Mucosa of rectum (tissue), 2 donors: Measurements from ENCODE around the gene CDC42.
"Not testable (repeated sequence)": the region's sequence is repeated elsewhere in the genome, so short reads cannot be mapped to it uniquely, and the experiment has no call there.

ENCODE experiments used
- H3K27ac ChIP-seq, 2 donors: one replicate each; pipeline ENCODE4 v1.7.0; 2013; ENCODE audit warnings: inconsistent platforms in 2 of 2, low read depth in 2 of 2, low read length in 2 of 2
- H3K27me3 ChIP-seq, 2 donors: one replicate each; pipeline ENCODE4 v1.7.0; 2013; ENCODE audit warnings: low read length in 2 of 2; ENCODE audit not compliant: control insufficient read depth in 2 of 2, insufficient read depth in 2 of 2
- H3K36me3 ChIP-seq, 2 donors: one replicate each; pipeline ENCODE4 v1.7.0; 2013; ENCODE audit warnings: low read length in 2 of 2; ENCODE audit not compliant: control insufficient read depth in 2 of 2, insufficient read depth in 2 of 2
- H3K4me1 ChIP-seq, 2 donors: one replicate each; pipeline ENCODE4 v1.7.0; 2013; ENCODE audit warnings: low read length in 2 of 2, mild to moderate bottlenecking in 1 of 2; ENCODE audit not compliant: control insufficient read depth in 2 of 2, insufficient read depth in 2 of 2
- H3K4me3 ChIP-seq, 2 donors: one replicate each; pipeline ENCODE4 v1.7.0; 2013; ENCODE audit warnings: low read length in 2 of 2
- H3K9ac ChIP-seq, 2 donors: one replicate each; pipeline ENCODE4 v1.7.0; 2013; ENCODE audit warnings: low read length in 2 of 2, low read depth in 1 of 2, mild to moderate bottlenecking in 1 of 2
- H3K9me3 ChIP-seq, 2 donors: one replicate each; pipeline ENCODE4 v1.7.0; 2013; ENCODE audit warnings: low read length in 2 of 2; ENCODE audit not compliant: control insufficient read depth in 2 of 2
- donor health status: healthy.
- donor health status: Normal muscosa, but diverticular disease.

Gene CDC42

GRCh38 chr1:22092026-22092768 lies 39.7 kb downstream of the CDC42 start:
- not testable (repeated sequence) for H3K9me3 ChIP-seq, H3K9ac ChIP-seq, H3K4me3 ChIP-seq, H3K27ac ChIP-seq, H3K4me1 ChIP-seq, H3K27me3 ChIP-seq
- peaks cover 41 to 48% of the 10 kb centered on the region in 2 donors for H3K36me3 ChIP-seq

DNA sequence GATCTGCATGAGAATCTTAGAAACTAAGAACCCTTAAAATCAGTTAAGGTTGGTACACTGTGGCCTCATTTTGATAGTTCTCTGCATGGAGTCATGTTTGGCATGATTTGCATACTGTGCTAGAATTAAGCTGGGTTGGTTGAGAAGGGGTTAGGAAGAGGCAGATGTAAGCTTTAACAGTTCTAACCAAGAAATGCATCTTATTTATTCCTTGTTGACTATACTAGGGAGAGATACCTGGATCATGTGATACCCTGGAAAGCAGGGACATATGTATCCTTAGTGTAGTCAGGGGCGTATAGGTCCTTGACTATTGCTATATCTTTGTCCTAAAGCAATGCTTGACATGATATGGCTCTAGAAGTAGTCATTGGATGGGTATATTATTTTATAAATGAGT lies 41.0 kb downstream of the CDC42 start:
- Histone ChIP-seq H3K27me3 (no peaks in the 10 kb centered on the region), H3K4me1 (peaks cover 4 to 7% of the 10 kb centered on the region in 2 donors), H3K36me3 (peaks cover 44 to 46% of the 10 kb centered on the region in 2 donors), H3K27ac (no peak overlapping the region), H3K9me3 (no peaks in the 10 kb centered on the region), H3K9ac (no peak overlapping the region), H3K4me3 (no peak overlapping the region)

GRCh38 chr1:22096036-22096435 lies 43.5 kb downstream of the CDC42 start:
- no peaks in the 10 kb centered on the region for H3K4me1 ChIP-seq
- no peak overlapping the region for H3K4me3 ChIP-seq
- no peaks in the 10 kb centered on the region for H3K27me3 ChIP-seq
- no peak overlapping the region for H3K9ac ChIP-seq
- H3K9me3 ChIP-seq = no peaks in the 10 kb centered on the region
- peaks cover 35 to 55% of the 10 kb centered on the region in 2 donors for H3K36me3 ChIP-seq
- no peak overlapping the region for H3K27ac ChIP-seq

DNA sequence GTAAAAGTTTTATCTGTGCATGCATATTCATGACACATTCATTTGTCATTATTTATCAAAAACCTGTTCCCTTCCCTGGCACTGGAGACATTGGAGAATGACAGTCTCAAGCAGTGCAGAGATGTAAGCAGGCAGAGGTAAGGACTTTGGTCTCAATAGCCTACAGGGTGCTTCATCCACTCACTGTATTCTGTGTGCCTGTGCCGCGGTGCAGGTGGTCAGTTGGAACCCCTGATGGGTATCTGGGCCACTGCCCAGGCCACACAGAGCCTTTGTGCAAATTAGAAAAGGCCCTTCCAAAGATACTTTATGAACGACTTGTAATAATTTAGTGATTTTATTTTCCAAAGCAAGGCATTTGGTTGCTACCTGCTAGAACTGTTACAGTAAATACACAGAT lies 44.0 kb downstream of the CDC42 start:
- Histone ChIP-seq H3K4me3 (no peak overlapping the region), H3K27ac (no peak overlapping the region), H3K27me3 (no peaks in the 10 kb centered on the region), H3K4me1 (no peaks in the 10 kb centered on the region), H3K9me3 (no peaks in the 10 kb centered on the region), H3K9ac (no peak overlapping the region), H3K36me3 (peaks cover 35 to 55% of the 10 kb centered on the region in 2 donors)

DNA sequence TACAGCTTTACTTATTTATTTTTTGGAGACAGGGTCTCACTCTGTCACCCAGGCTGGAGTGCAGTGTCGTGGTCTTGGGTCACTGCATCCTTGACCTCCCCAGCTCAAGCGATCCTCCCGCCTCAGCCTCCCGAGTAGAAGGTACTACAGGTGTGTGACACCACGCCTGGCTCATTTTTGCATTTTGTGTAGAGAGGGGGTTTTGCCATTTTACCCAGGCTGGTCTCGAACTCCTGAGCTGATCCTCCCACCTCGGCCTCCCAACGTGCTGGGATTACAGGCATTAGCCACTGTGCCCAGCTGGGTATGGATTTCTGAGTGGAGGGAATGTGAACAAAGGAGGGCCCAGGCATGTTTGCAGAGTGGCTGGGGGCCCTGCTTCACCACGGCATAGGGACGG lies 46.2 kb downstream of the CDC42 start:
- no peak overlapping the region for H3K9ac ChIP-seq
- H3K4me3 ChIP-seq = no peak overlapping the region
- H3K27ac ChIP-seq = no peak overlapping the region
- no peaks in the 10 kb centered on the region for H3K4me1 ChIP-seq
- no peaks in the 10 kb centered on the region for H3K9me3 ChIP-seq
- H3K36me3 ChIP-seq = peaks cover 25 to 51% of the 10 kb centered on the region in 2 donors
- H3K27me3 ChIP-seq = no peaks in the 10 kb centered on the region

DNA sequence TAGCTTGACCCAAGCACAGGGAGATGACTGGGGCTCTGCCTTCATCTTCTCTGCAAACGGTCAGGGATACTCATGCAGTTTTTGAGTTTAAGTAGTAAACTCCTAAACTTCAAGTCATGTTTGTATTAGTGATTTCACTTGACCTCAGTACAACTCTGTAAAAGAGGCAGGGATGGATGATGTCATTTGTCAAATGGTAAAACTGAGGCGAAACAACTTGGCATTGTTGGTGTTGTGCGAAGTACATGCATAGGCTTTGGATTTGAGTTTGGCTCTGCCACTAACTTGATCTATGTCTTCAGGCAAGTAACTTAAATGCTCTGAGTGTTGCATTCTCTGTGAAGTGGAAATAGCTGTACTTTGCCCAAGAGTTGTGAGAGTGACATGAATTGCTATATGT lies 47.7 kb downstream of the CDC42 start:
- no peaks in the 10 kb centered on the region for H3K27me3 ChIP-seq
- H3K27ac ChIP-seq = no peak overlapping the region
- peaks cover 17 to 48% of the 10 kb centered on the region in 2 donors for H3K36me3 ChIP-seq
- H3K4me1 ChIP-seq = peaks cover 0 to 2% of the 10 kb centered on the region in 2 donors
- H3K9me3 ChIP-seq = no peaks in the 10 kb centered on the region
- H3K9ac ChIP-seq = no peak overlapping the region
- no peak overlapping the region for H3K4me3 ChIP-seq

GRCh38 chr1:22101199-22101598 lies 48.7 kb downstream of the CDC42 start:
- Histone ChIP-seq H3K4me1 (peaks cover 0 to 5% of the 10 kb centered on the region in 2 donors), H3K27me3 (no peaks in the 10 kb centered on the region), H3K9ac (no peak overlapping the region), H3K9me3 (no peaks in the 10 kb centered on the region), H3K36me3 (peaks cover 15 to 47% of the 10 kb centered on the region in 2 donors), H3K27ac (no peak overlapping the region), H3K4me3 (no peak overlapping the region)

GRCh38 chr1:22101995-22102394 lies 49.5 kb downstream of the CDC42 start:
- Histone ChIP-seq H3K36me3 (peaks cover 11 to 43% of the 10 kb centered on the region in 2 donors), H3K9me3 (no peaks in the 10 kb centered on the region), H3K4me3 (no peak overlapping the region), H3K9ac (no peak overlapping the region), H3K27me3 (no peaks in the 10 kb centered on the region), H3K27ac (no peak overlapping the region), H3K4me1 (peaks cover 0 to 5% of the 10 kb centered on the region in 2 donors)

- no peaks in the 10 kb centered on the region for H3K27me3 ChIP-seq
- H3K9ac ChIP-seq = no peak overlapping the region
- H3K27ac ChIP-seq = no peak overlapping the region
- H3K9me3 ChIP-seq = no peaks in the 10 kb centered on the region
- H3K4me3 ChIP-seq = no peak overlapping the region
- peaks cover 7 to 36% of the 10 kb centered on the region in 2 donors for H3K36me3 ChIP-seq
- H3K4me1 ChIP-seq = peaks cover 0 to 5% of the 10 kb centered on the region in 2 donors
These were observed 50.2 kb downstream of the CDC42 start for GRCh38 chr1:22102746-22103145.

DNA sequence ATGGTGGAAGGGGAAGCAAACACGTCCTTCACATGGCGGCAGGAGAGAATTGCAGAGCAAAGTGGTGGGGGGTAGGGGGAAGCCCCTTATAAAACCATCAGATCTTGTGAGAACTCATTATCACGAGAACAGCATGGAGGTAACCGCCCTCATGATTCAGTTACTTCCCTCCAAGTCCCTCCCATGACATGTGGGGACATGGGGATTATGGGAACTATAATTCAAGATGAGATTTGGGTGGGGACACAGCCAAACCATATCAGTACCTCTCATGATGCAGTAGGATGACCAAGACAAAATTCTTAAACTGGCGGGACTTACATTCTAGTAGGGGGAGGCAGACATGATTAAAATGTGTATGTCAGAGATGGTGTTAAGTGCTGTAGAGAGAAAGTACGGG lies 51.6 kb downstream of the CDC42 start:
- Histone ChIP-seq H3K36me3 (peaks cover 4 to 30% of the 10 kb centered on the region in 2 donors), H3K27ac (no peak overlapping the region), H3K4me1 (peaks cover 0 to 6% of the 10 kb centered on the region in 2 donors), H3K27me3 (no peaks in the 10 kb centered on the region), H3K4me3 (no peak overlapping the region), H3K9ac (no peak overlapping the region), H3K9me3 (no peaks in the 10 kb centered on the region)
